Loucy (cell line): ENCODE results near the gene PHACTR1.

Experiments
- CTCF ChIP-seq: fragments of 200-600 bp; sonication (generic); conservative IDR thresholded peaks from 2 replicates; pipeline ENCODE4 v1.5.1; 2014; ENCODE audit warnings: mild to moderate bottlenecking, antibody characterized with exemption, low read length
- EZH2phosphoT487 ChIP-seq: fragments of 200-600 bp; IDR thresholded peaks from 2 replicates; pipeline ENCODE4 v1.6.1; 2018; ENCODE audit warnings: antibody characterized with exemption, mild to moderate bottlenecking, moderate library complexity, borderline replicate concordance

DNA sequence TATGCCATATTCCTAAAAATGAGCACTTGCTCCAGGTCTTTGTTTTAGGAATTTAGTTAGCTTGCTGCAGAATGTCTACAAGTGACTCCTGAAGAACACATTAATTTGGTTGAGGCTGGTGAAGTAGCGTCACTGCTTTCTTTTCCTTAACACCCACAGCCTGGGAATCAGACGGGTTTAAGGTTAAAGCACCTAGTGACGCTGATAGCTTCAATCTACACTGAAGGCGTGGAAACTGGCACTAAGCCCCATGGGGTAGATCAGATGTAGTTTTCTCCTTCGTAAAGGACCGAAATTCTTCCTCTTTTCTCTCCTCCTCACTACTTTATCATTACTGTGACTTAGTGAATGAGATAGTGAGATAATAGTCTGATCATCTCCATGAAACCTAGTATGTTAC lies 521.5 kb downstream of the PHACTR1 start:
- TF ChIP-seq CTCF (no peak), EZH2phosphoT487 (no peak)
